Measurements from ENCODE around the gene CADM1. TPM values are rescaled to one million over a fixed set of nuclear protein-coding genes. Genes with fewer than 3 reads are reported as not detected.

Gene CADM1
- total RNA-seq, 1 experiment from 2014 or later: 12.9 TPM

DNA sequence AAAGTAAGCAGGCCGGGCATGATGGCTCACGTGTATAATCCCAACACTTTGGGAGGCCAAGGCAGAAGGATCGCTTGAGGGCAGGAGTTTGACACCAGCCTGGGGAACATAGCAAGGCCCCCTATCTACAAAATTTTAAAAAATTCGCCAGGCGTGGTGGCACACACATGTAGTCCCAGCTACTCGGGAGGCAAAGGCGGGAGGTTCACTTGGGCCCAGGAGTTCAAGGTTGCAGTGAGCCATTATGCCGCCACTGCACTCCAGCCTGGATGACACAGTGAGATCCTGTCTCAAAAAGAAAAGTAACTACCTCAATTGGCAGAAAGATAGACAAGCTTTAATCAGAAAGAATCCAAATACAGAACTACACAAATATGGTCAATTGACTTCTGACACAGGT, 31.0 kb downstream of the CADM1 start:
- intact Hi-C loops (cut with micrococcal nuclease; ENCODE audit: unreplicated experiment): no loop called here
- H3K36me3 ChIP-seq (ENCODE audit: insufficient read depth, low read length, poor library complexity, severe bottlenecking): no peaks in the 10 kb centered on the region
- DNase-seq (ENCODE audit: low spot score): no peak
- ChIA-PET CTCF (no interaction called here), POLR2A (ENCODE audit: low non-redundant PET) (no interaction called here)
- BruUV-seq (replicated peaks): no TSS peak
- no peak overlapping the region for H3K4me3 ChIP-seq (ENCODE audit: low read depth, low read length, poor library complexity, severe bottlenecking)
- no peaks in the 10 kb centered on the region for H3K27me3 ChIP-seq (replicated peaks; ENCODE audit: insufficient read depth, low read depth, low read length, poor library complexity)
- no peak overlapping the region for H3K27ac ChIP-seq (ENCODE audit: low read depth, low read length, poor library complexity, severe bottlenecking)
- TF ChIP-seq, protein P1, sequence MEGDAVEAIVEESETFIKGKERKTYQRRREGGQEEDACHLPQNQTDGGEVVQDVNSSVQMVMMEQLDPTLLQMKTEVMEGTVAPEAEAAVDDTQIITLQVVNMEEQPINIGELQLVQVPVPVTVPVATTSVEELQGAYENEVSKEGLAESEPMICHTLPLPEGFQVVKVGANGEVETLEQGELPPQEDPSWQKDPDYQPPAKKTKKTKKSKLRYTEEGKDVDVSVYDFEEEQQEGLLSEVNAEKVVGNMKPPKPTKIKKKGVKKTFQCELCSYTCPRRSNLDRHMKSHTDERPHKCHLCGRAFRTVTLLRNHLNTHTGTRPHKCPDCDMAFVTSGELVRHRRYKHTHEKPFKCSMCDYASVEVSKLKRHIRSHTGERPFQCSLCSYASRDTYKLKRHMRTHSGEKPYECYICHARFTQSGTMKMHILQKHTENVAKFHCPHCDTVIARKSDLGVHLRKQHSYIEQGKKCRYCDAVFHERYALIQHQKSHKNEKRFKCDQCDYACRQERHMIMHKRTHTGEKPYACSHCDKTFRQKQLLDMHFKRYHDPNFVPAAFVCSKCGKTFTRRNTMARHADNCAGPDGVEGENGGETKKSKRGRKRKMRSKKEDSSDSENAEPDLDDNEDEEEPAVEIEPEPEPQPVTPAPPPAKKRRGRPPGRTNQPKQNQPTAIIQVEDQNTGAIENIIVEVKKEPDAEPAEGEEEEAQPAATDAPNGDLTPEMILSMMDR (conservative IDR thresholded peaks at IDR 0.05; ENCODE audit: low read depth, low read length): no peak
- TF ChIP-seq EZH2 (IDR thresholded peaks at IDR 0.05; ENCODE audit: borderline replicate concordance, low read depth, low read length, poor library complexity, severe bottlenecking): no peak
- no peaks in the 10 kb centered on the region for H3K9me3 ChIP-seq (ENCODE audit: low read depth, low read length, poor library complexity, severe bottlenecking)
- H3K4me1 ChIP-seq (ENCODE audit: insufficient read depth, low read length, poor library complexity, severe bottlenecking): no peaks in the 10 kb centered on the region

DNA sequence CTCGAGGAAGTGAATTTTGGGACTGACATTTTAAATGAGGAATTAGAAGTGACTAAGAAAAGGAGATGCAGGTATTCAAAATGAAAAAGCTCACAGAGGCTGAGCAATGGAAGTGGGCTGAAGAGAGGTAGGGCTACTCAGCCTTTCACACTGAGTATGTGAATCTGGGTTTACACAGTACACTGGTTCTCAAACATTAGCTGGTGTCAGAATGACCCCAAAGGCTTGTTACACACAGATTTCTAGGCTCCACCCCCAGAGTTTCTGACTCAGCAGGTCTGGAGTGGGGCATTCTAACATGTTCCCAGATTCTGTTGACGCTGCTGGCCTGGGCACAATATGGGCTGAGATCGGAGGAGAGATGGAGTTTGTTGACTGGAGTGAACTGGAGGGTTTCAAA, 32.8 kb downstream of the CADM1 start:
- TF ChIP-seq EZH2 (IDR thresholded peaks at IDR 0.05; ENCODE audit: borderline replicate concordance, low read depth, low read length, poor library complexity, severe bottlenecking): no peak
- TF ChIP-seq, protein P1 (conservative IDR thresholded peaks at IDR 0.05; ENCODE audit: low read depth, low read length): no peak
- CTCF ChIA-PET: no interaction called here
- POLR2A ChIA-PET (ENCODE audit: low non-redundant PET): no interaction called here
- BruUV-seq (replicated peaks): no TSS peak
- no peak overlapping the region for H3K27ac ChIP-seq (ENCODE audit: low read depth, low read length, poor library complexity, severe bottlenecking)
- DNase-seq (ENCODE audit: low spot score): no peak
- no peak overlapping the region for H3K4me3 ChIP-seq (ENCODE audit: low read depth, low read length, poor library complexity, severe bottlenecking)
- intact Hi-C loops (cut with micrococcal nuclease; ENCODE audit: unreplicated experiment): no loop called here
- no peaks in the 10 kb centered on the region for H3K9me3 ChIP-seq (ENCODE audit: low read depth, low read length, poor library complexity, severe bottlenecking)
- no peaks in the 10 kb centered on the region for H3K36me3 ChIP-seq (ENCODE audit: insufficient read depth, low read length, poor library complexity, severe bottlenecking)
- H3K4me1 ChIP-seq (ENCODE audit: insufficient read depth, low read length, poor library complexity, severe bottlenecking): no peaks in the 10 kb centered on the region
- H3K27me3 ChIP-seq (replicated peaks; ENCODE audit: insufficient read depth, low read depth, low read length, poor library complexity): no peaks in the 10 kb centered on the region

DNA sequence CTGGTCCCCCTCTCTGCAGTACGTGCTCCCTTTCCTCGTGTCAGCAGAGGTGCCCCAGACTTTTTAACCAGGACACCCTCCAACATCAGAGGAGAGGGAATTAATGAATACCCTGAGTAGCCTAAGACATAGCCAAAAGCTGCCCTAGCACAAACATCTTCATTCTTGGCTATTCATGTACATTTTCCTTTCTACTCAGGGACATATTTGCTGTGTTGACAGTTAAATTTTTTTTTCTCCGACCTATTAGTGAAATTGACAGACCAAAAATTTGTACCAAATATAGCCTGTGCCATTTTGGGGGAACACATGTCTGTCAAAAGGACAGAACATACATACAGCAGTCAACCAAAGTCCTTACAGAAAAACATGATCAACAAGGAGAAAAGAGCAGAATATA, 33.3 kb downstream of the CADM1 start:
- CTCF ChIA-PET: no interaction called here
- TF ChIP-seq, protein P1 (conservative IDR thresholded peaks at IDR 0.05; ENCODE audit: low read depth, low read length): no peak
- no peak for TF ChIP-seq EZH2 (IDR thresholded peaks at IDR 0.05; ENCODE audit: borderline replicate concordance, low read depth, low read length, poor library complexity, severe bottlenecking)

More for the DNA sequence above, 33.3 kb downstream of the CADM1 start:
- no peaks in the 10 kb centered on the region for H3K4me1 ChIP-seq (ENCODE audit: insufficient read depth, low read length, poor library complexity, severe bottlenecking)
- intact Hi-C loops (cut with micrococcal nuclease; ENCODE audit: unreplicated experiment): no loop called here
- DNase-seq (ENCODE audit: low spot score): no peak
- POLR2A ChIA-PET (ENCODE audit: low non-redundant PET): no interaction called here
- no peak overlapping the region for H3K27ac ChIP-seq (ENCODE audit: low read depth, low read length, poor library complexity, severe bottlenecking)
- no peak overlapping the region for H3K4me3 ChIP-seq (ENCODE audit: low read depth, low read length, poor library complexity, severe bottlenecking)
- no peaks in the 10 kb centered on the region for H3K9me3 ChIP-seq (ENCODE audit: low read depth, low read length, poor library complexity, severe bottlenecking)
- H3K36me3 ChIP-seq (ENCODE audit: insufficient read depth, low read length, poor library complexity, severe bottlenecking): no peaks in the 10 kb centered on the region
- H3K27me3 ChIP-seq (replicated peaks; ENCODE audit: insufficient read depth, low read depth, low read length, poor library complexity): no peaks in the 10 kb centered on the region
- no TSS peak for BruUV-seq (replicated peaks)
